AG04450 (cell line): ENCODE measurements around the gene PITPNM1. TPM values are rescaled to one million over a fixed set of nuclear protein-coding genes. Genes with fewer than 3 reads are reported as not detected.

Source experiments
- CTCF ChIA-PET: fragments of 300-600, 350-600 bp; formaldehyde crosslinking; extraction: SDS; loops from one replicate; lab custom pipeline; 2022; ENCODE audit warnings: antibody characterized with exemption, inconsistent platforms; lab: Charles Lee
- POLR2A ChIA-PET: fragments of 350-600 bp; formaldehyde crosslinking; extraction: SDS; loops from one replicate; lab custom pipeline; 2021; ENCODE audit warnings: antibody characterized with exemption, inconsistent platforms; lab: Yijun Ruan, JAX
- DNase-seq: peaks from one replicate; pipeline ENCODE4 v3.0.0-alpha.2; 2011; ENCODE audit warnings: low read depth, low spot score
- H3K27ac ChIP-seq: one replicate; pipeline ENCODE4 v1.5.1; 2012; ENCODE audit warnings: low read depth, low read length, control low read depth
- H3K27me3 ChIP-seq: one replicate; pipeline ENCODE4 v1.6.0; 2012; ENCODE audit warnings: low read length; ENCODE audit not compliant: control insufficient read depth, insufficient read depth
- H3K4me3 ChIP-seq: 2 replicates; pipeline ENCODE4 v1.5.1; 2011; ENCODE audit warnings: mild to moderate bottlenecking, low read depth, low read length, control low read depth
- H3K9me3 ChIP-seq: 2 replicates; pipeline ENCODE4 v1.5.1; 2012; ENCODE audit warnings: low read length; ENCODE audit not compliant: control insufficient read depth, insufficient read depth
- CTCF ChIP-seq: IDR thresholded peaks from 2 replicates; pipeline ENCODE4 v1.5.1; 2011; ENCODE audit warnings: low read depth, low read length, control low read depth, inconsistent platforms
- polyA plus RNA-seq: library from polyadenylated mRNA; depleted of rRNA; stranded (reverse); fragments of >200 nt; gene quantifications from 2 replicates; pipeline ENCODE4 v1.2.3, GENCODE V29; 2011

Gene PITPNM1
- polyA plus RNA-seq, 1 experiment, result 6.4 TPM

GRCh38 chr11:67544616-67545242, 39.6 kb upstream of the PITPNM1 start:
- CTCF ChIA-PET, result interaction anchor here (0.6 kb wide), 1 partner anchor 27 kb away, joined by 3 read pairs; no protein-coding TSS in a partner anchor
- no peaks in the 10 kb centered on the region for H3K27me3 ChIP-seq
- POLR2A ChIA-PET, result no interaction called here
- DNase-seq, result no peak
- no peak for TF ChIP-seq CTCF
- H3K9me3 ChIP-seq, result no peaks in the 10 kb centered on the region
- no peak overlapping the region for H3K4me3 ChIP-seq
- no peak overlapping the region for H3K27ac ChIP-seq

GRCh38 chr11:67543585-67543984, 38.4 kb upstream of the PITPNM1 start:
- no peaks in the 10 kb centered on the region for H3K27me3 ChIP-seq
- ChIA-PET POLR2A (no interaction called here), CTCF (interaction anchor here (0.6 kb wide), 1 partner anchor 169 kb away, joined by 7 read pairs; no protein-coding TSS in a partner anchor)
- H3K27ac ChIP-seq, result no peak overlapping the region
- H3K4me3 ChIP-seq, result no peak overlapping the region
- no peaks in the 10 kb centered on the region for H3K9me3 ChIP-seq
- TF ChIP-seq CTCF, result no peak
- no peak for DNase-seq

GRCh38 chr11:67542971-67543370, 37.8 kb upstream of the PITPNM1 start:
- TF ChIP-seq CTCF, result no peak
- no peak for DNase-seq
- POLR2A ChIA-PET, result no interaction called here
- no peak overlapping the region for H3K27ac ChIP-seq
- no peak overlapping the region for H3K4me3 ChIP-seq
- CTCF ChIA-PET, result interaction anchor here (0.6 kb wide), 1 partner anchor 170 kb away, joined by 7 read pairs; no protein-coding TSS in a partner anchor
- H3K27me3 ChIP-seq, result no peaks in the 10 kb centered on the region
- H3K9me3 ChIP-seq, result no peaks in the 10 kb centered on the region

- no peaks in the 10 kb centered on the region for H3K27me3 ChIP-seq
- H3K27ac ChIP-seq, result no peak overlapping the region
- H3K4me3 ChIP-seq, result no peak overlapping the region
- no peaks in the 10 kb centered on the region for H3K9me3 ChIP-seq
- CTCF ChIA-PET, result no interaction called here
- POLR2A ChIA-PET, result no interaction called here
- no peak for TF ChIP-seq CTCF
- DNase-seq, result no peak
Observed at GRCh38 chr11:67542169-67542568, 37.0 kb upstream of the PITPNM1 start.

GRCh38 chr11:67541198-67541597, 36.0 kb upstream of the PITPNM1 start:
- Histone ChIP-seq H3K9me3 (no peaks in the 10 kb centered on the region), H3K27ac (no peak overlapping the region), H3K4me3 (no peak overlapping the region), H3K27me3 (no peaks in the 10 kb centered on the region)
- ChIA-PET POLR2A (no interaction called here), CTCF (no interaction called here)
- TF ChIP-seq CTCF, result no peak
- DNase-seq, result no peak
